Omental fat pad (tissue), 4 donors: ENCODE data around the gene SLX1A. TPM values are rescaled to one million over a fixed set of nuclear protein-coding genes. Genes with fewer than 3 reads are reported as not detected.
"Not testable (repeated sequence)": the region's sequence is repeated elsewhere in the genome, so short reads cannot be mapped to it uniquely, and the experiment has no call there.

Source experiments
- ATAC-seq: fragments of 150-250 bp; one replicate; pipeline ENCODE4 v1.9.1; 2016; ENCODE audit warnings: mild to moderate bottlenecking, moderate library complexity; ENCODE audit not compliant: low FRiP score
- DNase-seq: peaks from one replicate; pipeline ENCODE4 v3.0.0-alpha.2; 2019; ENCODE audit warnings: low spot score
- small RNA-seq: library from RNA; depleted of rRNA; stranded (forward); fragments of <200 nt; gene quantifications from one replicate; pipeline ENCODE3, GENCODE V24; 2016
- total RNA-seq, 4 donors: library from RNA; depleted of rRNA; stranded (reverse); fragments of >200 nt; gene quantifications; one replicate each; pipeline ENCODE4 v1.1.0, GENCODE V29; 2016

The SLX1A gene
- total RNA-seq, 4 donors from 2014 or later: 21.7 to 52.7 (median 44.2) TPM

- peak; percentile 29 for ATAC-seq
- not testable (repeated sequence) for DNase-seq
These were observed 12.0 kb downstream of the SLX1A start for GRCh38 chr16:30205541-30206236.

GRCh38 chr16:30206252-30206651 lies 12.6 kb downstream of the SLX1A start:
- DNase-seq: not testable (repeated sequence)
- peak; percentile 2 for ATAC-seq

DNA sequence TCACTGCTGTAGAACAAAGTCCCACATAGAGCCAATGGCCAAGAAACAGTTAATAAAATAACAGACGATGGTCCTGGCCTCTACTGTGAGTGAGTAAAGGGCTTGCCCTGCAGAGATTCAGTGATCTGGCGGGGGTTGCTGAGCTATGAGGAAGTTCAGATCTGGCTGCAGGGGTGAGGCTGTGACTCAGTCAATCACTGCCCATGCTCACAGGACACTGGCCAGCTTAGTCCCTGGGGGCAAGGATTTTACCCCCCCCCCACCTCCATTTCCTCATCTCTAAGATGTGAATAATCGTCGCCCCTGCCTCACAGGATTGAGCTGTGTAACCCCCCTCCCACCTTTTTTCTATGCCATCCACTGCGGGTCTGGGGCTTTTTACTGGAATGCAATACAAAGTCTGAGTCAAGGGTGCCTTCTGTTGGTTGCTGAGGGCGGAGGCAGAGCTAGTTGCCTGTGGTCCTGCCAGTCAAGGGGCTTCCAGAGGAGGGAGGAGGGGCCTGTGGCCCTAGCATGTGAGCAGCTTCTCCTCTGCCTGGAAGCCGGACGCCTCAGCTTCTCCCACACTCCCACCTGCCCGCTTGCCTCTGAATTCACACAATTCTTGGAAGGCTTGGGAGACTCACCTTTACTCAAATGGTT lies 13.5 kb downstream of the SLX1A start:
- ATAC-seq (peak; percentile 54), DNase-seq (peak; percentile 27)

DNA sequence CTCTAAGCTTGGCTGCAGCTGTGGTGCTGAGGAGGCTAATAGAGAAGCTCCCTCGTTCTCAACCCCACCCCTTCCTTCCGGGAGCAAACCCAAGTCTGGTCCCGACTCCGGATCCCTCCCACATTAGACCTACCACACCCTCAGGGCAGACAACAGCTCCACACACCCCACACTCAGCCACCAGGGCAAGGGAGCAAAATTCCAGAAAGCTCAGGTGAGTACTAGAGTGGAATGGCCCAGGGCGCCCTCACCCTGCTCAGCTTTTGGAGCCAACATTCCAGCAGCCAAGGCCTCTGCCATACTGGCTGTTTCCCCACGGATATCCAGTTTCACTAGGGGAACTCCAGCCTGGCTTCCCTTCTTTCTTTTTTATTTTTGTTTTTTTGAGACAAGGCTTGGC lies 15.4 kb downstream of the SLX1A start:
- ATAC-seq (peak; percentile 58), DNase-seq (peak; percentile 22)

- not testable (repeated sequence) for ATAC-seq, DNase-seq
These were observed 17.7 kb downstream of the SLX1A start for GRCh38 chr16:30211414-30211813.

- ATAC-seq: not testable (repeated sequence)
- DNase-seq: peak; percentile 21
These were observed 23.4 kb downstream of the SLX1A start for GRCh38 chr16:30217082-30217481.

Small RNAs within 50 kb of the gene (small RNA-seq; reads per million reads assigned to genes)
- gene AC106782.4: not detected

Other genes starting within 250 kb of the SLX1A start
- gene TMEM219, start 231.8 kb upstream of the SLX1A start, total RNA-seq: 100 to 1,000 TPM in 3 of 4 donors, 10 to 100 TPM in 1; 78.4 to 135 (median 110) TPM
- 10 to 100 TPM; 25.1 to 90.0 (median 43.2) TPM for gene TAOK2, start 220.0 kb upstream of the SLX1A start, total RNA-seq
- 10 to 100 TPM in 1 of 4 donors, 1 to 10 TPM in 3; 5.6 to 22.2 (median 9.8) TPM for gene HIRIP3, start 198.3 kb upstream of the SLX1A start, total RNA-seq
- gene INO80E, start 197.6 kb upstream of the SLX1A start, total RNA-seq: 100 to 1,000 TPM in 1 of 4 donors, 10 to 100 TPM in 3; 22.8 to 113 (median 31.1) TPM
- gene DOC2A, start 182.8 kb upstream of the SLX1A start, total RNA-seq: 1 to 10 TPM in 2 of 4 donors, under 1 TPM in 1, not detected in 1; 0.95 to 2.3 (median 1.2) TPM
- gene C16orf92, start 170.7 kb upstream of the SLX1A start, total RNA-seq: not detected
- gene TLCD3B, start 162.6 kb upstream of the SLX1A start, total RNA-seq: not detected
- gene ALDOA, start 128.1 kb upstream of the SLX1A start, total RNA-seq: 100 to 1,000 TPM; 468 to 864 (median 772) TPM
- 10 to 100 TPM; 49.8 to 59.1 (median 56.3) TPM for gene PPP4C, start 117.9 kb upstream of the SLX1A start, total RNA-seq
- under 1 TPM in 2 of 4 donors, not detected in 2; 0.36 to 0.56 TPM for gene TBX6, start 102.0 kb upstream of the SLX1A start, total RNA-seq
- gene YPEL3, start 97.7 kb upstream of the SLX1A start, total RNA-seq: 10 to 100 TPM; 33.0 to 93.7 (median 74.9) TPM
- gene GDPD3, start 80.3 kb upstream of the SLX1A start, total RNA-seq: 1 to 10 TPM; 1.6 to 6.3 (median 2.8) TPM
- 100 to 1,000 TPM in 1 of 4 donors, 10 to 100 TPM in 3; 58.1 to 149 (median 87.0) TPM for gene MAPK3, start 70.7 kb upstream of the SLX1A start, total RNA-seq
- 100 to 1,000 TPM in 1 of 4 donors, 10 to 100 TPM in 3; 31.6 to 109 (median 50.0) TPM for gene CORO1A, start 10.3 kb upstream of the SLX1A start, total RNA-seq
- 100 to 1,000 TPM; 152 to 366 (median 206) TPM for gene BOLA2B, start 209 bp upstream of the SLX1A start, total RNA-seq
- 10 to 100 TPM; 14.0 to 32.3 (median 18.3) TPM for gene SULT1A3, start 5.4 kb downstream of the SLX1A start, total RNA-seq
- gene NPIPB13, start 54.6 kb downstream of the SLX1A start, total RNA-seq: 10 to 100 TPM in 1 of 4 donors, 1 to 10 TPM in 3; 2.8 to 14.7 (median 5.9) TPM
- 10 to 100 TPM; 27.3 to 39.9 (median 35.4) TPM for gene CD2BP2, start 161.4 kb downstream of the SLX1A start, total RNA-seq
- gene TBC1D10B, start 176.6 kb downstream of the SLX1A start, total RNA-seq: 10 to 100 TPM; 19.0 to 28.6 (median 26.7) TPM
- not detected for gene MYL11, start 180.9 kb downstream of the SLX1A start, total RNA-seq
- 1 to 10 TPM in 3 of 4 donors, under 1 TPM in 1; 0.93 to 2.6 (median 2.4) TPM for gene SEPTIN1, start 188.7 kb downstream of the SLX1A start, total RNA-seq
- gene ZNF48, start 201.5 kb downstream of the SLX1A start, total RNA-seq: 1 to 10 TPM; 3.4 to 5.4 (median 4.9) TPM
- gene ZNF771, start 213.7 kb downstream of the SLX1A start, total RNA-seq: 10 to 100 TPM in 2 of 4 donors, 1 to 10 TPM in 2; 8.3 to 13.6 (median 9.9) TPM
- gene DCTPP1, start 236.2 kb downstream of the SLX1A start, total RNA-seq: 10 to 100 TPM in 3 of 4 donors, 1 to 10 TPM in 1; 9.8 to 24.0 (median 14.8) TPM